PC-9 (cell line): ENCODE data around the gene PDE7B.

Source experiments
- CTCF ChIP-seq: fragments of 200-600 bp; sonication (generic); conservative IDR thresholded peaks from 2 replicates; pipeline ENCODE4 v1.6.1; 2017; ENCODE audit warnings: mixed run types, antibody characterized with exemption, mild to moderate bottlenecking, moderate library complexity
- EZH2 ChIP-seq: fragments of 200-600 bp; sonication (generic); IDR thresholded peaks from 2 replicates; pipeline ENCODE4 v1.8.0; 2017; ENCODE audit warnings: antibody characterized with exemption, low read depth

GRCh38 chr6:135870722-135871121 lies 19.2 kb downstream of the PDE7B start:
- TF ChIP-seq CTCF (no peak), EZH2 (no peak)
